Hepatocyte (in vitro differentiated cells): ENCODE data around the gene MAN1C1.

Experiments used
- CTCF ChIP-seq: fragments of 200-600 bp; sonication (generic); IDR thresholded peaks from 2 replicates; pipeline ENCODE4 v1.5.1; 2016; ENCODE audit warnings: antibody characterized with exemption, mild to moderate bottlenecking; ENCODE audit not compliant: poor library complexity
- EZH2 ChIP-seq: fragments of 200-600 bp; sonication (generic); IDR thresholded peaks from 2 replicates; pipeline ENCODE4 v1.6.1; 2016; ENCODE audit warnings: antibody characterized with exemption, mild to moderate bottlenecking, borderline replicate concordance

GRCh38 chr1:25779894-25780293 is 163.3 kb downstream of the MAN1C1 start:
- TF ChIP-seq CTCF: no peak
- TF ChIP-seq EZH2: no peak
